DMS153 treated with DMSO at 0.1 percent for 48 hours (cell line): Measurements from ENCODE around the gene CELF2.

ENCODE experiments used
- DNase-seq: peaks from one replicate; lab custom pipeline; 2025; ENCODE audit not compliant: unreplicated experiment; lab: John Stamatoyannopoulos, UW

Gene CELF2

DNA sequence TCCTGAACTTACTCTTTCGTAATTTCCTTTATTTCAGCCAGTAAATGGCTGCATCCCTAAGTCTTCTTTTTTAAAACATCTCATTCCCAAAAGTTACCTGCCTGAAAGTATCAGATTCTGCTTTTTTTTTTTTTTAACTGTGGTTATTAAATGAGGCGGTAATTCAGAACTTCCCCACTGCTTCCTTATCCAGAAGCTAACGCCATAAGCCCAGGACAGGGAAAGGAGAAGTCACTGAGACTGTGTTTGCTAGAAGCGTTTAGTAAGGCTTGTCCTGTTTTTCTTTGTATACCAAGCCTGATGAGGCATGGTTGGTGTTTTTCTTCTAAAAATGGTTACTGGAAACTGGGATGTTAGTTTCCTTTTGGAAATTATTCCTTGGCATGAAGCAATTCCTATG is 197.8 kb downstream of the CELF2 start:
- no peak for DNase-seq

DNA sequence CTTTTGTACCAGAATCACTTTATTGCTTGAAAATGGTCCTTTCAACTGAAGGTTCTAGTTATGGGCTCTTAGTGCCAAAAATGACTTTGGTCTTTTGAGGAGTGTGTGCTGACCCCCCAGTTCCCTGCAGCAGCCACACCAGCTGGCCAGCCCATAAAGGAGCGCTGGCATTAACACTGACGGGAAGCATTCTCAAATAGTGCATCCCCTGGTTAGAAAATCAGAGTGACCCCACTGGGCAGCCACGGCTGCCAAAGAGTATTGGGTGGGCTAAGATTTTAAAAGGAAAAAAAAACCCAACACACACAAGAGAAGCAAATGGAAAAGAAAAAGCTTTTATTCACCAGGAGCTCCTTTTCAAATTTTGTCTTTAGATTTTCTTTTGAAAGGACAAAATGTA is 199.8 kb downstream of the CELF2 start:
- no peak for DNase-seq

DNA sequence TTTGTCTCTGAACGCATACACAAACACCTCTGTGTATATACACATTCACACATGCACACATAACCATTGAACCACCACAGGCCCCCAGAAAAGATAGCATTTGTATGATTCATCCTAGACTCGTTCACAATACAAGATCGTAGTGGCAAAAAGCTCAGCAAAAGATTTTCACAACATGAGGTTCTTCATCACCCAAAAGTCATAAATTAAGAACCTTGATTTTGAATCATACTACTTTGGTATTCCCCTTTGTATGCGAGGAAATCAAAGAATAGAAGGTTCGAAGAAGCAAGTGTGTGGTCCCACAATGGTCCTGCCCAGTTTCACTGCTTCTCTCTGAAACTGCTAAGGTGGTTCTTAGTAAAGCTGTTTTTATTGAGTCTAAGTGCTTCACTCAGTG is 200.7 kb downstream of the CELF2 start:
- no peak for DNase-seq

DNA sequence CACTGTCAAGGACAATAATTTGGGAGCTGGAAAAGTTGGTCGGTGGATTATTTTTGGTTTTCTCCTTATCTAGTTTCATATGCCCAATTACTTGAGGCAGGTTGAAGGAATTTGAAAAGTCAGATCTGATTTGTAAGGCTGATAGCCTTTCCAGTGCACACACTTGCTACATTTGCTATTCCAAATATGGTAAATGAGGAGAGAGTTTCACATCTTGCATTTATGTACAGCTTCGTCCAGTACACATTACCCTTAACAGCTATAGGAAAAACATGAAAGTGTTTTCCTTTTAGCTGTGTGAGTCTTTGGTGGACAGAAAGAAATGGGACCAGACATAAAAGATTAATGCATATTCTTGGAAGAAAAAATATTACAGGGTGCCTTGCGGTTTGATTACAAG is 201.8 kb downstream of the CELF2 start:
- DNase-seq: no peak

DNA sequence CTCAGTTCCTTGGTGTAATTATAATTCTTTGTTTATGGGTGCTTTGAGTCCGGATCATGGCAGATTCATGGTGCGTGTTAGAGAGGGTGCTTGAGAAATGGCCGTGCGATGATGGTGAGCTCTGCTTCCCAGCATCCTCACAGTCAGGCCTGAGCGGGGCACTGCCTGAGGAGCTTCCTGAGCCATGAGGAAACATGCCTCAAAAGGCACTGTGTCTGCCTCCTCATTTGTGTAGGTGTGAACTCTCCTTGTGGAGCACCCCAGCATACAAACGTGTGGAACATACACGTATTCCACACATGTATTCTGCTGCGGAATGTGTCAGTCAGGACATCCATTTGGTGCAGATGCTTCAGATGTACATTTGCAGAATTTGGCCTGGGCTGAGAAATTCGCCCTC is 205.4 kb downstream of the CELF2 start:
- no peak for DNase-seq

DNA sequence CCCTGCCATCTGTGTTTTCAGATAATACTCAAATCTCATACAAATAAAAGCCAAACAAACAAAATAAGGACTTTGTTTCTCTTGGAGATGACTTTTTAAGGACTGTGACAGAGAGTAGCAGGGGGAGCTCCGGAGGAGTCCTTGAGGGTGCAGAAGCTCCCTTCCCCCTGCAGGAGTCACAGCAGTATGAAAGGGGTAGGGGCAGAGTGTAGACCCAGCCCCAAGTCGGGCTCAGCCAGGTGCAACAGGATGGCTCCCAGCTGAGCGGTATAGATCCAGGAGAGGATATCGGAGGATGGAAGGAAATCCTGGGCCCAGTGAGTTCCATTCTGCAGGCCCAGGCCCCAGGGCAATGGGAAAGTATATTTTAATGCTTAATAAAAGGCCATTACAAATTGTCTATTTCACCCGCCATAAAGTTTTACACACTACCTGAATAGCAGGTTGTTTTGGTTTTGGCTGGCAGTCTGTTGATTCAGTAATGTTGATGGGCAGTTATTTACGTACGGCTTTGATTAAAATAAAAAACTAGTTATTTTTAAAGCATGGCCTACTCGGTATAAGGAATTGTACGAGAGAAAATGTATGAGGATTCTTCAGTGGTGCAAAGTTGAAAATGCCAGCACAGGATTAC is 206.0 kb downstream of the CELF2 start:
- no peak for DNase-seq

DNA sequence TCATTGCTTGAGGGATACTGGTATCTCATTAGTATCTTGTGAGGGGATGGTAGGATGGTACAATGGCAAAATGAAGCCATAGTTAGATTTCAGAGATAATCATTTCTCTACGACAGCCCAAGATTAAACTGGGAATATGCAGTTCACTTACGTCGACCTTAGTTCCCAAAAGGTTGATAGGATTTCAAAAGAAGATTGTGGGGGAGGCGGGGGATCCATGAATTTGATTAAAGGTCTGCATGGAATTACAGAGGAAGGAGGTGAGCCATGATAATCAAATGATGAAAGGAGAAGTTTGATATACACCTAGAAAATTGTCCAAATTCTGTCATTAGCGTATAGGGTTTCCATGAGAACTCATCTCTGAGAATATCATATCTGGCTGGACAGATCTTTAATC is 206.6 kb downstream of the CELF2 start:
- no peak for DNase-seq

DNA sequence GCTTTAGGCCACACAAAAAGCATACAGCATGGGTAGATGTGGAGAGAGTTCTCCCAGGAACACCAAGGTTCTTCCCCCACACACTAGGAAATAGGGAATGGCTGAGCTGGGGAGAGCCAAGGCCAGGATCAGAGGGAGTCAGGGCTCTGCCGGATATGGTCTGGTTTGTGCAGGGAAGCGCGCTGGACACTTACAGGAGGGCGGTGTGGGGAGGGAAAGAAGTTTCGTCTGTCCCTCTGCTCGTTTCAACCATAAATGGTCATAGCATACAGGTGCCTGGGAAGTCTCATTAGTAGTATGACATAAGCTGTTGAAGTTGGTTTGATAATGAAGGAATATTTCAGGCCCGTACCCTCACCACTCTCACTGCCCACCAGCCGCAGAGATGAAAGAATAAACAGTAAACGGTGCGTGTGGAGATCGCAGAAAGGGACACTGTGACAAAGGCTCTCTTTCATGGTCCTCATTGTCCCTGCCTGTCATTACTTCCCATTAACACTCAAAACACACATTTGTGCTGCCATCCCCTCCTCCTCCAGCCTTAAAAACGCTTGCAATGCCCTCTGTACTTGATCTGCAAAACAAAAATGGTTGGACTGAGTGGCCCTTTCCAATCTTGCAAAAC is 207.2 kb downstream of the CELF2 start:
- no peak for DNase-seq

DNA sequence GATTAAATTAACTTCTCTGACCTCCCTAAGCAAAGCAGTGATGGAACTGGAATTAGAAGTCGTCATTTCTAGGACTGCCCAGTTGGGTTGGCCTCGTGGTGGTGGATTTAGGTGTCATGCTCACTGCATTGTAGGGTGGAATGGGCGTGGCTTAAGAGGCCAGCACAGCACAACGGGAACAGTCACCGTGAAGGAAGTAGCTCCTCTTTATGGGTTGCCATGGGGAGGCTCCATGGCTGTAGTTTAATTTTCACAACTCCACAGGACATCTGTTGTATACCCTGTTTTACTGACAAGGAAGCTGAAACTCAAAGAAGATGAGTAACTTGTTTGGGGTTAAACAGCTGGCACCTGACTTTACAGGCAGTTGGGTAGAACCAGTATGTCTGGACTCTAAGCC is 208.3 kb downstream of the CELF2 start:
- DNase-seq: peak; percentile 1

DNA sequence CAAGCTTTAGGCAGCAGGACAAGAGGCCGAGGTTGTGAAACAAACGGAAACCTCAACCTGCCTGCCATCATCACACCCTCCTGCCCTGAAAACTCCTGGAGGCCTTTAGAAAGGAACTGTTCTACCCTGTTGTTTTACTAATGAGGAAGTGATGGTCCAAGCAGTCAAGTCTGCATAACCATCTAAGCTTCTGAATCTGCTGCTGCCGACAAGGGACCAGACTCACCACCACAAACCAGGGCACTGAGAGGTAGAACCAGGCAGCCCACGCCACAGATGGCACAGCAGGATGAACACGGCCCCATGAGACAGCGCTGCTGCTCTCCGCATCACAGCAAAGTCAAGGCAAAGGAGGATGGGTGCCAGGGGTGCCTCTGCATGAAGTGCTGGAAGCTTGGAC is 209.4 kb downstream of the CELF2 start:
- no peak for DNase-seq

DNA sequence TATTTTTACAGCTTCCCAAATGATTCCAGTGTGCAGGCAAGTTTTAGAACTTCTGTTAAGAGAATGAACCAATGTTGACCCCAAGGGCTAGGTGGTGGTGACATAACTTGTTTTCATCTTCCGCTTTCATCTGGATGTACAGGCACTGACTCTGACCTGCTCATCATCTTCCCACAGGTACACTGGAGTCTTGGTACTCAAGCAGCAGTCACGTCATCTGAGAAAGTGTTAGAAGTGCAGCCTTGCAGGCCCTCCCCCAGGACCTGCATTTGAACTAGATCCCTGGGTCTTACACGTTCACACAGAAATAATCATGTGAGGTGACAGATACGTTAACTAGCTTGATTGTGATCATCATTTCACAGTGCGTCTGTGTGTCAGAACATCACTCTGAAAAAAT is 212.2 kb downstream of the CELF2 start:
- no peak for DNase-seq

DNA sequence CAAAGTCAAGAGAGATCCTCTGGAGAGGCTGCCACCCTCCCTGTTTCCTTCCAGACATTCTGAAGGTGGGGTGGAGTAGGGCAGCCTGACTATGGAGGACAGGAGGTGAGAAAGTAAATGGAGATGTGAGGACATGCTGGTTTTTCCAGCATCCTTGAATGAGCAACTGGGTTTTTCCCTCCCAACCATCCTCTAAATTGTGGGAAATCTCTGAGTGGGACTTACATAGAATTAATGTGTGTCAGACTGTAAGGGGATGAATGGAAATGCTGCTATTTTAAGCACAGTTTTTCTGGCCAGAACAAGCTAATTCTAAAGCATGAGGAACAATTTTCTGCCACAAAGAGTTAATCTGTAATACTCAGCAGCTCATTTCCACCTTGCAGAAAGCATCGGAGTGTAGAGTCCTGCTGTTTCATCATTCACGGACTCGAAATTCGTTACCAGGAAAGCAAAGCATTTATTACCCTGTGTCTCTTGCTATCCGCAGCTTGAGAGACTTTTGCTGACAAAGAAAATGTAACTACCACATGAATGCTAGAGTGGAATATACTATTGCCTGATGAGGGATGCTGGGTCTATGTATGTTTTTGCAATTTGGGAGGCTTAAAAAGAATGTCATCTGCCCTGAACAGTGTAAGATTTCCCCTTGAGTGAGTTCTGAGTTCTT is 213.0 kb downstream of the CELF2 start:
- no peak for DNase-seq

DNA sequence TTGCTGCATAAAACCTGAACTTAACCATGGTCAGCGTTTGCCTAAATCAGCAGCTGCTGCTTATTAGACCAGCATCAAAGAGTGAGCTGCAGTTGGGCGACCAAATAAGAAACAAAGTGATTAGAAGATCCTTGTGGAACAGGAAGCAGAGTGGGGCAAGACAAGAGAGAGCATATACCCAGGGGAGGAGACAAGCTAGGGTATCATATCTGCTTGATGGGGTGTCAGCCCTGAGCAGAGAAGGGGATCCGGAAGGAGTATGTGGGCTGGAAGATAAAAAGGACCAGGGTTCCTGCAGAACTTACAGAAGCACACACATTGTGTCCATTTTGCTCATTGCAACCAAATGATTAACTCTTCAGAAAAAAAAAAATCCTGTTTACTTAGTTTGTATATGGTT is 213.6 kb downstream of the CELF2 start:
- no peak for DNase-seq

DNA sequence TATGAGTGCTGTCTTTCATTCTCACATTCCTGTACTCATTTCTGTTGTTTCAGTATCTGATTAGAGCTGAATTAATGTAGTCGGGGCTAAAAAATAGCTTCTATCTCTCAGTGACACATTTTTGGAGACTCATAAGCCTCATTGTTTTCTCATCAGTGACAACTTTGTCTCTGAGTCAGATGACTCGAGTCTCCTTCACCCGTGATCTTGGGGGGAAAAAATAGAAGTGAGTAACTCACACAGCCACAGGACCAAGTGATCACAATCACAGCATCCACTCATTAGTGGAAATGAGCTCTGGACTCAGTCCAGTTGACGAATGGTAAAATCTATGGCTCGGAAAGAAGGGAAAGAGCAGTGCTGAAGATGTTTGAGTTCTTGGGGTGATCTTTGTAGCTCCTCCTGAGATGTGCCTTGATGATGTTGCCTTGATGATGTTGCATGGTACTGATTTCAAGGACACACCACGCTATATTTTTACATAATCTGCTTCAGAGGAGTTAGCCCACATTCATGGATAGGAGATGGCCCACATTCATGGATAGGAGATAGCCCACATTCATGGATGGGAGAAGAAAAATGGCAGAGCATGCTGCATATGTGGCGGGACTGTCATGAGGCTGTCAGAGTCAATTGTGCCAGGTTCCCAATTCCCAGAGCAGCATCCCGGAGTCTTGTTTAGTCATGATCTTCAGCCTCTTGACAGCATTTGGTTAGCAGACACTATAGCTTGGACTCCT is 214.7 kb downstream of the CELF2 start:
- no peak for DNase-seq

DNA sequence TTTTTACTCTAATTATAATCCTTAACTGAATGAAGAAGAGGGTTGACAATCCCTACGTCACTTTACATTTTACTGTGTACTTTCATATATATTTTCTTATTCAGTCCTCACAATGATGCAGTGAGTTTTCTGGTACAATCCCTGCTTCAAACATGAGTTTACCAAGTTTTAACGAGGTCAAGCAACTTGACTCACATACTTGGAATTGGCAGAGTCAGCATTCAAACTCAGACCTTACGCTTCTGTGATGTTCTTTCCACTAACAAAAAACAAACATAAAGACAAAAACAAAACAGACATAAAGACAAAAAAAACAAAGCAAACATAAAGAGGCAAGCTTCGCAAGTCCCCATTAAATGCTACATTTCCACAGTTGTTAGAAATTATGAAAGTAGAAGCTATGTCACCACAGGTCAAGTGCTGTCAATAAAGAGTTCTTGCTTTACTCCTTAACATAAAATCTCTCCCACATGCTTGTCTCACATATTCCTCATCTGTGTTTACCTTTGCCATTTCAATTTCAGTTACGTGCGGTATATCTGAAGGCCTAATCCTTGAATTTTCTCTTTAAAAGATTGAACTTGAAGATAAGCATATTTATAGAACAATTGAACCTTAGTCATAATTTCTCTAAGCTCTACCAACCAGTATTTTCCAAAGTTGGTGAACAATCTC is 217.3 kb downstream of the CELF2 start:
- DNase-seq: no peak

DNA sequence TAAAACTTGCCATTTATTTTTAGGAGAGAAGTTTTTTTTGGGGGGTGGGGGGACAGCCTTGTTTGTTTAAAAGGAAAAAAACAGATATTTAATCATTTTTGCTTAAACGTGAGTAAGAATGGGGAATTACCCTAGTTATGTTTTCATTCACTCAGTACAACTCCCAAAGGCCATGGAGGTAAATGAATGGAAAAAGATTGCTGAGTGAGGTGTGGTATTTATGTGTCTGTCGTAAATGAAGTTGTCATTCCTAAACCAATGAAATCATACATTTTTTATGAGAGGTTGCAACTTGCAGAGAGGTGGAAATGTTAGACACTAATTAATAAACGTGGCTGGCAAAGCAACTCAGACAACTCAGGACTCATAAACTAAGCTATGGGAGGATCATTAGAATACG is 218.1 kb downstream of the CELF2 start:
- no peak for DNase-seq

DNA sequence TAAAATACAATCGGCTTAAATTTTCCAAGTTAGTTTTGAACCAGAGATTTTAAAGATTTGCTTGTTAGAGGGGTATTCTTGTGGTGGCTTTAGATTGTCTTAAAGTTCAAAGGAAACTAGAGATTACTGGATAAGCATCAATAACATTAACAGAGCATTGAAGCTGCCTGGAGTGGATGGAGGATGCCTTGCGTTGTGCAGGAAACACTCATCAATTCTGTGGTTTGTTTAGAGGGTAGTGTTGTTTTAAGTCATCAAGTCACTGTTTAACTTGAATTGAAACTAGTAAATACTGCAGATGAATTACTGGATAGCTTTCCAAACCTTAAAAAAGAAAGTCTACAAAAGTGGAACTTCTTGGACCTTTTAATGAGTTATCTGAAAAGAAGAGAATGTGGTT is 218.6 kb downstream of the CELF2 start:
- DNase-seq: no peak

DNA sequence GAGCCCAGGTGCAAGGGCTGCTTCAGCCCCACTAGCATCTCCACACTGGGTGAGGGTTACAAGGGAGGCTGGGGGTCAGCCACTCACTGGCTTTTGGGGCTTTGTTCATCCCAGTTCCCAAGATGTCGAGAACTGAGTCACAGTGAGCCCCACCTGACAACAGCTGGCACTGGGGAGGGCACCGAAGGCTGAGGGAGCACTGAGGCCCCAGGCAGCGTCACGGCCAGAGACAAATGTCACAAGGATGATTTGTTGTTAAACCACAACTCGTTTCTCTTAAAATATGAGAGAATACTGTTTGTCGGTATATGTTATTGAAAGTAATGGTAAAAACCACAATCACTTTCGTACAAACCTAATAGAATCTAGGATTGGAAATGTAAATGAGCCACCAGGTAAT is 219.9 kb downstream of the CELF2 start:
- DNase-seq: no peak

DNA sequence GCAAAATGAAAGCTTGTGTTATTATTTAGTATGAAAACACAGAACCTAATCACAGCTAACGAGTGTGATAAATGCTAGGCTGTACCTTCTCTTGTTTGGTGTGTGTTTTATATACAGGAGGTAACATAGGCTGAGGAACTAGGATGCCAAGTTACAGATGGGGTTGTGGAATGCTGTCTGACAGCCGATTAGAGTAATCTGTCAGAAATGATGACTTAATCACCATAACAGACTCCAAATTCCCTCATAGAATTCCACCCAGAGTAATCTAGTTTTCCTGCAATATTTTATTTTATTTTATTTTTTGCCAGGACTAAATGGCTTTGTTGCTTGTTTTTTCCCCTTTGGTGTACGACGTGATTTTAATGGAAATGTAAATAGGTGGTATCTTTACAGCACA is 221.2 kb downstream of the CELF2 start:
- DNase-seq: no peak

DNA sequence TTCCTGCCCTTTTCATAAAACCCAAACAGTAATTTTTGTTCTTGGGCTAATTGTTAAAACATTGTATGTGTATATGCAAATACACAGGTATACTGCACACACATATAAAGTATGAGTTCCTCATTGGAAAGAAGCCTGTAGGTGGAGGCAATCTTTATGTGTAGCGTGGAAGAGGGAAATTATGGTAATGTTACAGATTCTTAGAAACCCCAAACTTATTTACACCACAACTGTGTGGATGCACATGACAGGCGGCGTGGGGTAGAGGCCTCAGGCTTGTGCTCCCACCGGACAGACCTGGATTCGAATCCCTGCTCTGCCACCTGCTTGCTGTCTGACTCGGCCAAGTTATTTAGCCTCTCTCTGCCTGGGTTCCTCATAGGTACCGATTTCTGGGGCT is 223.0 kb downstream of the CELF2 start:
- no peak for DNase-seq
